Measurements from ENCODE around the gene RAVER1. TPM values are rescaled to one million over a fixed set of nuclear protein-coding genes. Genes with fewer than 3 reads are reported as not detected.
A peak's percentile ranks its signal among the peaks of the same experiment; 100 is the strongest.

RAVER1 gene
- total RNA-seq, 1 donor from 2014 or later: 6.4 TPM

GRCh38 chr19:10317857-10318462, 15.4 kb downstream of the RAVER1 start:
- no peak for DNase-seq

- DNase-seq: no peak
These were observed 16.1 kb downstream of the RAVER1 start for GRCh38 chr19:10317045-10317856.

DNA sequence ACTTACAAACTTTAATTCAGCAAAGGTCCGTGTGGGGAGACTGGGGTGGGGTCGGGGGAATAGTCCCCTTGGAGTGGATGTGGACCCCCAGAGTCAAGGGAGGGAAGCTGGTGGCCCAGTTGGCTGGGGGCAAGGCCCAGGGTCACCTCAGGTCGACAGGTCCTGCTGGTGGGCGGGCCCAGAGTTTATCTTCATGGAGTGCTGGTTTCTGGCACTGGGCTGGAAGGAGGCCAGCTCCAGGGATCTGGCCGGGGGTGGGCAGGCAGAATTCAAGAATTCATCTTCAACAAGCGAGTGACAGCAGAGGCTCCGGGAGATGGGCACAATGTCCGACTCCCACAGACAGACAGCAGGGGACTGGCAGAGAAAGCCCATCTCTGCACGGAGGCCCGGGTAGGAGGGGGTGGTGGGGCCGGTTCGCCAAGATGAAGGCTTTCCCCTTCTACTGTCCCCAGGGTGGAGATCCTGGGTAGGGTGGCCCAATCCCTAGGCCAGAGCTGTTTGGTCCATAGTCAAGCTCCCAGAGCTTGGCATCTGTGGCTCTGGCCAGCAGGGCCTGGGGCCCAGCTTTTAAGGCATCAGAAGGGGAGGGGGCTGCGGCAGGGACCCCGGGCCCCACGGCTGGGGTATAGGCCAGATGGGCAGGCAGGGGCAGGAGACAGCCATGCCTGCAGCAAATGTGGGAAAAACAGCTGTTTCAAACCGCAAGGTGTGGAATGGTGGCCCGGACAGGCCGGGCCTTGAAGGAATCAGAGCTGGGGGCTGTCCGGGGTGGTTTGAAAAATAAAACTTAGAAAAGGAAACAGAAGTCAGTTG, 16.9 kb downstream of the RAVER1 start:
- DNase-seq: no peak

GRCh38 chr19:10315335-10316214, 17.8 kb downstream of the RAVER1 start, which contains the start of gene FDX2:
Gene FDX2, minus strand, starts transcription at chr19:10316015. Its CDS starts 19 bp downstream, at chr19:10315996.
- peak; percentile 53 for DNase-seq

DNA sequence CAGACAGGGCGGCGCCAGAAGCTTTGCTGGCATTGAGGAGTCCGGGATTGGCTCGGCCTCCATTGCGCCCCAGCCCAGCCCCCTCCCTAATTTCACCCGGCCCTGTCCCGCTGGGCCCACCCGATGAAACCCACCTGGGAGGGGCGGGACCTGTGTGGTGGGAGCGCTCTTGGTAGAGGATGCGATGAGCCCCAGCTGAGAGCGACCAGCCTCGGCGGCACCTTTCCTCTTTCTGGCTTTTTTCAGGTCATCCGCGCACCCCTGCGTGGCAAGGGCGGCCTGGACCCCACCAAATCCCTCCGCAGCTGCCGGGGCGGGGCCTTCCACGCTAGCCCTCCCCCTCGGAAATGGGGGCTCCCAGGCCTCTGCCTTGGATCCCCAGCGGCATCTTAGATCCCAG, 23.9 kb downstream of the RAVER1 start, which contains the start of gene ZGLP1:
ZGLP1 (minus strand) TSS at position 393 of the 400 bp plus-strand sequence.
- no peak for DNase-seq

DNA sequence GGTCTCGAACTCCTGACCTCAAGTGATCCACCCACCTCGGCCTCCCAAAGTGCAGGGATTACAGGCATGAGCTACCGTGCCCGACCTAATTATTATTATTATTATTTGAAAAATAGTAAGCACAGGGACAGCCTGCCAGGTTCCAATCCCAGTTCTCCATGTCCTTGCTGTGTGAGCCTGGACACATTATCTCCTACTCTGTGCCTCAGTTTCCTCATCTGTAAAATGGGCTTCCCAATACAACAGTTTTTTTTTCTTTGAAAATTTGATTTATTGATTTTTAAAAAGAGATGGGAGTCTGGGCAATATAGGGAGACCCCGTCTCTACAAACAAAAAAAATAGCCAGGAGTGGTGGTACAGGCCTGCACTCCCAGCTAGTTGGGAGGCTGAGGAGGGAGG, 27.0 kb downstream of the RAVER1 start:
- no peak for DNase-seq

DNA sequence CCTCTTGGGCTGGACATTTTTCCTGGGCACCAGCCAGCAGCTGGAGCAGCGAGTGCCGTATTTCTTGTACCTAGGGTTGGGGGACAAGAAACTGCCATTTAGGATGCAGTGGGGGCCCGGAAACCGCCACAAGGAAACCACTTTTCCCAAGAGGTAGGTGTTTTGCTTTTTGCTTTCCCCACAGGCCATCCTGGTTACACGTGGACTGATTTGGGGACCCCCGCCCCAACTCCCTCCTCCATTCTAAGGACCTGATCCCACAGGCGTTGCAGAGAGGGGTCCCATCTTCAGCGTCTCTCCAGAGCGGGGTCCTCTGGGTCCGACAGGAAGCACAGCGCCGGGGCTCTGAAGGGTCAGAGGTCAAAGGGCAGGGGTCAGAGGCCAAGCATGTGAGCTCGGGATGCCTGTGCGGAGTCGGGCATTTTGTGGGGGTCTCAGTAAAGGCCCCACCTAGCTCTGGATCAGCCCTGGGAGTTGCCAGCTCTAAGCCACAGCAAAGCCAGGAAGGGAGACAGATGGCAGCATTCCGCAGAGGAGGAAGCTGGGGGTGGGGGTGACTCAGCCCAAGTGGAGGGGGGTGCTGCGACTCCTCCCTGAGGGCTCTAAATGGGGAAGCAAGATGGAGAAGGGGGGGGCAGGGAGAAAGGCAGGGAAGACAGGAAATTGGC, 28.1 kb downstream of the RAVER1 start:
- DNase-seq: no peak

GRCh38 chr19:10299545-10300458, 33.5 kb downstream of the RAVER1 start:
- DNase-seq: no peak

- DNase-seq: no peak
These were observed 37.3 kb downstream of the RAVER1 start for GRCh38 chr19:10295847-10296591.

DNA sequence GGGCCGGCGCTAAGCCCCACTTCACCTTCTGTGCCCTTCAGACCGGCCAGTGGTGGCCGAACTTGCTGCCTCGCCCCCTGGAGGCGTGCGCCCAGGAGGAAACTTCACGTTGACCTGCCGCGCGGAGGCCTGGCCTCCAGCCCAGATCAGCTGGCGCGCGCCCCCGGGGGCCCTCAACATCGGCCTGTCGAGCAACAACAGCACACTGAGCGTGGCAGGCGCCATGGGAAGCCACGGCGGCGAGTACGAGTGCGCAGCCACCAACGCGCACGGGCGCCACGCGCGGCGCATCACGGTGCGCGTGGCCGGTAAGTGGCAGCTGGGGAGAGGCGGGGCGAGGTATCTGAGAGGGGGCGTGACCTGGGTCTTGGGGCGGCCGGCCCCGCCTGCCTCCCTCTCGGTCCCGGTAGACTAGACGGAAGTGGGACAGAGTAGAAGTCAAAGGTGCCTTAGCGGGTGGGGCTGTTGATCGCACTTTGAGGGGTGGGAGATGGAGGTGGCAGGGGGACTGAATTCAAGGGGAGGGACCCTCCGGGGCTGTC, 38.0 kb downstream of the RAVER1 start:
- DNase-seq: no peak

- DNase-seq: no peak
These were observed 39.0 kb downstream of the RAVER1 start for GRCh38 chr19:10294368-10294697.

DNA sequence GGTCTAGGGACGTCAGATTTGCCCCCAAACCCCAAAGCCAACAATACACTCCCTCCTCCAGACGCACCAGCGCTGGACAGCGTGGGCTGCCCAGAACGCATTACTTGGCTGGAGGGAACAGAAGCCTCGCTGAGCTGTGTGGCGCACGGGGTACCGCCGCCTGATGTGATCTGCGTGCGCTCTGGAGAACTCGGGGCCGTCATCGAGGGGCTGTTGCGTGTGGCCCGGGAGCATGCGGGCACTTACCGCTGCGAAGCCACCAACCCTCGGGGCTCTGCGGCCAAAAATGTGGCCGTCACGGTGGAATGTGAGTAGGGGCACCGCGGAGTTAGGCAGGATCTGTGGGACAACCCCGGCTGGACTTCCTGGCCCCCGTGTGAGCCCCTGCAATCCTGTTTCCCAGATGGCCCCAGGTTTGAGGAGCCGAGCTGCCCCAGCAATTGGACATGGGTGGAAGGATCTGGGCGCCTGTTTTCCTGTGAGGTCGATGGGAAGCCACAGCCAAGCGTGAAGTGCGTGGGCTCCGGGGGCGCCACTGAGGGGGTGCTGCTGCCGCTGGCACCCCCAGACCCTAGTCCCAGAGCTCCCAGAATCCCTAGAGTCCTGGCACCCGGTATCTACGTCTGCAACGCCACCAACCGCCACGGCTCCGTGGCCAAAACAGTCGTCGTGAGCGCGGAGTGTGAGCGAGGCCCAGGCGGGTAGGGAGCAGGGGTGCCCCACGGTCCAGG, 39.5 kb downstream of the RAVER1 start:
- DNase-seq: no peak

DNA sequence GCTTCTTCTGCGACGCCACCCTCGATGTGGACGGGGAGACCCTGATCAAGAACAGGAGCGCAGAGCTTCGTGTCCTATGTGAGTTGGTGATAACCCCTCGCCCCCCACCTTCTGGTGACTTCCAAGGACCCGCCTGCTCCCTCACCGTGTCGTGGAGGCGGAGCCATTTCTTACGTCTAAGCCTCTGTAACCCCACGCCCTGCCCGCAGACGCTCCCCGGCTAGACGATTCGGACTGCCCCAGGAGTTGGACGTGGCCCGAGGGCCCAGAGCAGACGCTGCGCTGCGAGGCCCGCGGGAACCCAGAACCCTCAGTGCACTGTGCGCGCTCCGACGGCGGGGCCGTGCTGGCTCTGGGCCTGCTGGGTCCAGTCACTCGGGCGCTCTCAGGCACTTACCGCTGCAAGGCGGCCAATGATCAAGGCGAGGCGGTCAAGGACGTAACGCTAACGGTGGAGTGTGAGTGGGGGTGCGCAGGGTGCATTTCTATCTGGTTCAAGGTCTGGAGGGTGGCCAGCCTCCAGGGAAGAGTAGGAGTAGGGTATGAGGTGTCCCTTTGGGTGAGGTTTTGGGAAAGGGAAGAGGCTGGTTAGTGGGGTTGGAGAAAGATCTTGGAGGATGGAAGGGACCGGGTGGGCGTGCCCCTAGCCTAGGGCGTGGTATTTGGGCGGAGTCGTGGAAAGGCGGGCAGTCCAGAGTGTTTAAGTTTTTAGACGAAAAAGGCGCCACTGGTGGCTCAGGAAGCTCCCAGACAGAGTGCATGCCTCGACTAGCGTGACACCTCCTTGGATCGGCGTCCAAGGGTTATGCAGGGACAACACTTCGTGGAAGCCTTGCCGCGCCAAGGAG, 40.3 kb downstream of the RAVER1 start:
- no peak for DNase-seq

- DNase-seq: no peak
These were observed 41.0 kb downstream of the RAVER1 start for GRCh38 chr19:10292206-10292788.

DNA sequence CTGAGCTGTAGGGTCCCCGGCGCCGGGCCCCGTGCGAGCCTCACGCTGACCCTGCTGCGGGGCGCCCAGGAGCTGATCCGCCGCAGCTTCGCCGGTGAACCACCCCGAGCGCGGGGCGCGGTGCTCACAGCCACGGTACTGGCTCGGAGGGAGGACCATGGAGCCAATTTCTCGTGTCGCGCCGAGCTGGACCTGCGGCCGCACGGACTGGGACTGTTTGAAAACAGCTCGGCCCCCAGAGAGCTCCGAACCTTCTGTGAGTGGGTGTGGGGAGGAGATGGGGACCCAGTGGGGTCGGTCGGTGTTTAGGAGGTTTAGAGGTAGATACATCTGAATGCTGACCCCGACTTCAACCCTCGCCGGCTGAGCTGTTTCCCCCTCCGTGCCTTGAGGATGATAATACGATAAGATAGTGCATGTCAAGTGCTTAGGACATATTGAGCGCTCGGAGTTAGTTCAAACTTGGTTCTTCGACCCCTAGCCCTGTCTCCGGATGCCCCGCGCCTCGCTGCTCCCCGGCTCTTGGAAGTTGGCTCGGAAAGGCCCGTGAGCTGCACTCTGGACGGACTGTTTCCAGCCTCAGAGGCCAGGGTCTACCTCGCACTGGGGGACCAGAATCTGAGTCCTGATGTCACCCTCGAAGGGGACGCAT, 41.6 kb downstream of the RAVER1 start:
- no peak for DNase-seq

- DNase-seq: no peak
These were observed 42.3 kb downstream of the RAVER1 start for GRCh38 chr19:10290876-10291553.

Data from skin of body (tissue), 2 donors.